ENCODE measurements around the gene CALM1.

The CALM1 gene

DNA sequence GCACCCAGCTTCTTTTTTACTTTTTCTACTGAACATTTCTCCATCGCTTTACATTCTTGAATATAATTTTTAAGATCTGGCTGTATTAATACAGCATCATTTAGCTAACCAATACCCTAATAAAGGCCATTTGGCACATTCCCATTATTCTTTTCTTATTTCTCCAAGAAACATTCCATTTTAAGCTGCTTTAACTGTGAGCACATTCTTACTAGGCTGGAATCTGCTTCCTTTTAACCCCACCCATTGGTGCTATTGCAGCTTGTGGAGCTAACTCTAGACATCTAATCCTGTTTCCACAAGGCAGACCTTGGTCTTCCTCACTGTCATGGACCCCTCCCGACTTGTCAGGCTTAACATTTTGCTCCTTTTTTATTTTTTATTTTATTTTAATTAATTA lies 15.2 kb downstream of the CALM1 start:
- DNase-seq, result no peak

DNA sequence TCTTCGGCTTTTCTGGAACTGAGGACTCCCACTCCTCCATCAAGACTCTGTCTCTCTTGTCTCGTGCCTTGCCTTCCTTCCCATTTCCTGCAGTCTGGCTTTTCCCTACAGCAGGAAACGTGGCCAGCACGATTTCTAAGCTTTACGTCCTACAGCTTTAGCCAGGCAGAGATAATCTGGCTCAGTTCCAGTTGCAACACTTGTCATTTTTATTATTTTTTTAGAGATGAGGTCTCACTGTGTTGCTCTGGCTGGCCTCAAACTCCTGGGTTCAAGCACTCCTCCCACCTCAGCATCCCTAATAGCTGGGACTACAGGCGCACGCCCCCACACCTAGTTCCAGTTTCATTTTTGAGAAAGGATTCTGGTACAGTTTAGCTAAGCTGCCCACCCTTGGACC lies 19.9 kb downstream of the CALM1 start:
- DNase-seq, result no peak

DNA sequence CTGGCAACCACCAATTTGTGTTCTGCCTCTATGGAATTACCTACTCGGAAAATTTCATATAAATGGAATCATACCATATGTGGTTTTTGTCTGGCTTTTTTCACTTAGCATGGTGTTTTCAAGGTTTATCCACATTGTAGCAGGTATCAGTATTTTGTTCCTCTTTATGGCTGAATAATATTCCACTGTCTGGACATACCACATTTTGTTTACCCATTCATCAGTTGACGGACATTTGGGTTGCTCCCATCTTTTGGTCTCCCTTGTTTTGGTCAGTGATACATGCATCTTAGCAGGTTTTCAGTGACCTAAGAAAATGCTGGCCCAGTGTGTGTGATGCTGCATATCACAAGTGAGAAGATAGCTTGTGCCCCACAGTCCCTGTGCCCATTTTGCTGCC lies 21.2 kb downstream of the CALM1 start:
- no peak for DNase-seq

GRCh38 chr14:90419200-90419599 lies 22.4 kb downstream of the CALM1 start:
- DNase-seq, result no peak

DNA sequence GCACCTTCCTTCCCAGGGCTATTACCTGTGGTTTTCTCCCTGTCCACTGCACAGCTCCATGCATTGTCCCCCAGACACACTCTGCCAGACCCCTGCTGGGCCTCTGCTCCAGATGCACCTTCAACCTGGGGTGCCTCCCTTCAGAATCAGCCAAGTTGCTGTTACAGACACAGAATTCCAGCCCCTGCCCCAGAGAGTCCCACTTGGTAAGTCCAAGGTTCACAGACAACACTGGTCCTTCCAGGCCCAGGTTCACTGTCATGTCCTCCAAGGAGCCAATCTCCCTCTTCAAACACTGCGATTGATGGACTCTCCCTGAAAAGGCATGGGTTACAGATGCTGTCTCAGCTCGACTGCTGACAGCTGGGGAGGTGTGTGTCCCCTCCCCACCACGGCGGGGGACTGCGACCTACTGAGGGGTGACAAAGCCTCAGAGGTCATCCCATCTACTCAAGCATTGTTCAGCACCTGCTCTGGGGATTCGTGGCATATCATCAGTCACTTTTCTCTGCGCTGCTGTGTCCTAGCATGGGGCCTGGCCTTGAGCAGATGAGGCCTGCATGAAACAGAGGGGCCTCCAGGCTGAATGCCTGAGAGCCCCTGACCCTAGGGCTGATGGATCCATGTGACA lies 24.3 kb downstream of the CALM1 start:
- no peak for DNase-seq

GRCh38 chr14:90421632-90422020 lies 24.8 kb downstream of the CALM1 start:
- DNase-seq, result no peak

- no peak for DNase-seq
Observed at GRCh38 chr14:90423166-90423565, 26.3 kb downstream of the CALM1 start.

DNA sequence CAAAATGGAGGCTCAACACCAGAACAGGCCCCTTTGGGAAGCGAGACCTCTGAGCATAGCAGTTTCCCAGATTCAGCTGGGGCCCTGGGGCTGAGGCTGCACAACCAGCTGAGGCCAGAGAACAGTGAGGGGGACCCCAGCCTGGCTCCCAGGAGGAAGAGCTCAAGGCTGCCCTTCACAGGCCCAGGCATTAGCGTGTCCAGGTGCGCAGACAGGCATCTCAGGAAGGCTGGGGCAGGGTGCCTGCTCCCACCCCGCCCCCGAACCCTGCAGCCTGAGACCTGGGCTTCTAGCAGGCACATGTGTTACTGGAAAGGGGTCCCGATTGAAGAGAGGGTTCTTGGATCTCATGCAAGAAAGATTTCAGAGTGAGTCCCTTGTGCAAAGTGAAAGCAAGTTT lies 27.2 kb downstream of the CALM1 start:
- DNase-seq, result no peak

DNA sequence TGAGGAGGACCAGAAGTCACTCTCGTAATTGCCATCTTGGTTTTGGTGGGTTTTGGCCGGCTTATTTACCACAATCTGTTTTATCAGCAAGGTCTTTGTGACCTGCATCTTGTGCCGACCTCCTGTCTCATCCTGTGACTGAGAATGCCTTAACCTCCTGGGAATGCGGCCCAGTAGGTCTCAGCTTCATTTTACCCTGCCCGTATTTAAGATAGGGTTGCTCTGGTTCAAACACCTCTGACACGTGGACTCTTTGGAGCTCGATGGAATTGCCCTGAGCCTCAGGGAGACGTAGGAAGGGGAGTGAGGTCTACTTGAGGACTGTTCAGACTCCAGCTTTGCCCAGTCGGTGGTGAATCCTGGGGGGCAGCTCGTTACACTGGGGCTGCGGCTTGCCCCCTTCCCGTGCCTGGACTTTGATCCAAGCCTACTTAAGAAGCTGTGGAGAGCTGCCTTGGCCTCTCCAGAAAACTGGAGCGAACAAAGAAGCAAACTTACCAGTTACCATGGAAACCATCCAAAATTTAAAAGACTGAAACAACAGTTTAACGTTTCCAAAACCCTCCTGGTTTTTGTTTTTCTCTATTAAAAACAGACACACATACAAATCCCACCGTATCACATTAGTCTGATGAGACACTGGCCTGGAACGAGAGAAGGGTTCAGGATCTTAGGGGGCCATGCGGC lies 28.0 kb downstream of the CALM1 start:
- no peak for DNase-seq

DNA sequence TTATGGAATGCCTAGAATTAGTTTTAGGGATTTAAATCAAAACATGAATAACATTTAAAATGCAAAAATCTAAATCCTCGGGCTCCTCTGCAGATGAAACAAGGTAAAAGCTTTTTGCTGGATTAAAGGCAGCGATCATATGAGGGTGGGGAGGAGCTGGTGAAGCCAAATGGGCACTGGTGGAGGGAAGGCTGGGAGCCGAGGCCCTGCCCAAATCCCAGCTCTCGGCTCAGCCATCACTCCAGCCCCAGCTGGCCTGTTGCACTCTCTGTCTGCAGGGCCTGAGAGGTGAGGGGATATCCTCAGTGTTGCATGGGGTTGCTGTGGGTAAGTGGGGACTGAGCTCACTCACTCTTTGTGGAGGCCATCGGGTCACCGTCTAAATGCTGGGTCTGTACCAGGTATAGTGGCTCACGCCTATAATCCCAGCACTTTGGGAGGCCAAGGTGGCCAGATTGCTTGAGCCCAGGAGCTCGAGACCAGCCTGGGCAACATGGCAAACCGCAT lies 28.6 kb downstream of the CALM1 start:
- DNase-seq, result no peak

DNA sequence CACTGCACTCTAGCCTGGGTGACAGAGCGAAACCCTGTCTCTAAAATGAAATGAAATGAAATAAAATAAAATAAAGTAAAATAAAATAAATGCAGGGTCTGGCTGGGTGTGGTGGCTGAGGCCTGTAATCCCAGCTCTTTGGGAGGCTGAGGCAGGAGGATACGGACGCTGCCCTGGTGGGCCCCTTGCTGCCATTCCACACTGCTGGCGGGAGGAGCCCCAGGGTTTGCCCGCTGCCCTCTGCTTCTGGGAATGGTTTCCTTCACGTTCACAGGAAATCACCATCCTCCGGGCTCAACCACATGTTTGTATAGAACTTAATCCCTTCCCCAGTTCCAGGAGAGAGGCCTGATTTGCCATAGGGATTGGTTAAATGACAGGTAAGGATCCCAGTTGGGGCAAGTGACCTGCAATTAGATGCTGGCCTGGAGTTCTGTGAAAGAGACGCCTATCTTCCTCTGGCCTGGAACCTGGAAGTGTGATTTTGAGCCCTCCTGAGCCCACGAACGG lies 29.3 kb downstream of the CALM1 start:
- no peak for DNase-seq

DNA sequence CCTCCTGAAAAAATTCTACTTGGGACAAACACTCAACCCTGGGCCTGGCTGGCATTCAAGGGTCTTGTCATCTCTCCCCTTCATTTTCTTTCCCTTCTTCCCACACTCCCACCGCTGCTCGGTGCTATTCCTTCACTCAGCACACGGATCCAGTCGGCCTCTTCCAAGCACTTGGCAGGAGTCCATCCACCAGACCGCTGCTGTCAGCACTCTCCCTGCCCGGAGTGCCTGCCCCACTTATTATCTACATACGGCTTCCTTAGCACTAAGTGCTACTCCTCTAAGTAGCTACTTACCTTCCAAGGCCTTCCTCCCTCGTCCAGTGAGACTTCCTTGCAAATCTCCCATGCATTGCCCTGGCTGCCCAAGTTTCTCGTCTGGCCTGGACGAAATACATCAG lies 29.8 kb downstream of the CALM1 start:
- DNase-seq, result no peak

DNA sequence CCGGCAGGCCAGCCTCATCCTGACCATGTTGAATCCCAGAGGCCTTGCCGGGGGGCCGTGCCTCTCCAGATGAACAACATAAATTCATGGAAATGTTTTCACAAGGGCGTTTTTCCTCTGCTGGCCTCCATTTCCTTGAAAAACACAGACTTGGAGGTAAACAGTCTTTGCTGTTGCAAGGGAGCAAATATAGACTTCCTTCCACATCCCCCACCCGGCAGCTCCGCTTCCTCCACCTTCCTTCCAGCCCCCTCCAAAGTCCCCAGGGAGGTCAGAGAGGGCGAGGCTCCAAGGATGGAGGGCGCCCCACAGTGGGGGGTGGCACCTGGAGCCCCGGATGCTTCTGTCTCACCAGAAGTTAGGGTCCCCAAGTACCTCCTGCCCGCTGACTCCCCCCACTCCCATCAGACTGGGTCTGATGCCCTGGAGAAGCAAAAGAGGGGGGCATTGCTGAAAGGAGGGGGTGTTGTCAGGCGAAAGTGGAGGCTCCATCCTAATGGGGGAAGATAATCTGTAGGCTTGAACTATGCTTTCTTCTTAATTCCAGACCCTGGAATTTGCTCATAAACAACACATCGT lies 31.1 kb downstream of the CALM1 start:
- no peak for DNase-seq

- no peak for DNase-seq
Observed at GRCh38 chr14:90428676-90429075, 31.8 kb downstream of the CALM1 start.

DNA sequence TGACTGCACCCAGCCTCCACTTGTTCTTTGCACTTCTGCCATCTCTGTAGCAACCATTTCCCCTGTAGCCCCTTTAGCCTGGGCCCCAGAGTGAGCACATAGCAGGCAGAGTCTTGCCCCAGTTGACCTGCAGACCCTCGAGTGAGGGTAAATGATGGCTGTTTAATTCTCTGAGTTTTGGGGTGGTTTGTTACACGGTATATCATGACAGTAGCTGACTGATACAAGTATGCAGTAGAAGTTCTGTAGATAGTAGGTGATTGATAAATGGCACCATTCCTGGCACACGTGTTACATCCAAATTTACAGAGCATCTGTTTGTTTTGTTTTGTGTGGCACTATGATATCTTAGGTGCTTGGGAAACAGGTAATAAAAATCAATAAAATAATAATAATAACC lies 32.4 kb downstream of the CALM1 start:
- DNase-seq, result no peak

GRCh38 chr14:90429754-90430153 lies 32.9 kb downstream of the CALM1 start:
- DNase-seq, result no peak

- no peak for DNase-seq
Observed at GRCh38 chr14:90434370-90435020, 37.7 kb downstream of the CALM1 start.

- DNase-seq, result no peak
Observed at GRCh38 chr14:90438841-90439240, 42.0 kb downstream of the CALM1 start.

- DNase-seq, result no peak
Observed at GRCh38 chr14:90440021-90440451, 43.2 kb downstream of the CALM1 start.

DNA sequence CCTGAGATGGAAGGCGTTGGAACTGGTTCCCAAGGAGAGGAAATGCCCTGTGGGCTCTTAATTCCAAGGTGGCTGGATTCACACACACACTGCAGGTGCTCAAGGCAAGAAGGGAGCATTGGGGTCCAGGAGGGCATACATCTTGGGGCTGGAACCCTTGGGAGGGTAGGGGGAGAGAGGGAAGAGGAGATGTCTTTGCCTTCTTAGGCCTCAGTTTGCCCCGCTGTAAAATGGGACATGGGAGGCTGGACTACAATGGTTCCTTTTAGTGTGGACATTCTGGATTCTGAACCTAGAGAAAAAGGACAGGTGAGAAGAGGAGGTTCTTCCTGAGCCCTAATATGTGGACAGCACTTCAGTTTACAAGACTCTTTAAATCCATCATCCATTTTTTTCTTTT lies 43.8 kb downstream of the CALM1 start:
- no peak for DNase-seq

DNA sequence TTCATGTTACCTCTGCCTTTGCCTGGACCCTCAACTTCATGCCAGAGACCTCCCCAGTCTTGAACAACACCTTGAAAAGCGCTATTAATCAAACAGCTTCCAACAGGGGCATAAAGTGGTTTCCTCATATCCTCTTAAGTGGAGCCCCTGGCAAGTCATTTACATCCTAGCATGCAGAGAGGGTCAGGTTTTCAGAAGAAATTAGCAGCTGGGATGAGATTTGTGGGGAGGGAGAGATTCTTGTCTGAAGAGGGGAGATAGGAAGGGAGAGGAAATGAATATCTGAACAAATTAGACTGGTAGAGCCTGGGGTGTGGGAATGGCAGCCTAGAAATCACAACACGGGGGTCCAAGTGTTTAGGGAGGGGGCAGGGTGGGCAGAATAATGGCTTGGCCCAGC lies 45.6 kb downstream of the CALM1 start:
- no peak for DNase-seq

DNA sequence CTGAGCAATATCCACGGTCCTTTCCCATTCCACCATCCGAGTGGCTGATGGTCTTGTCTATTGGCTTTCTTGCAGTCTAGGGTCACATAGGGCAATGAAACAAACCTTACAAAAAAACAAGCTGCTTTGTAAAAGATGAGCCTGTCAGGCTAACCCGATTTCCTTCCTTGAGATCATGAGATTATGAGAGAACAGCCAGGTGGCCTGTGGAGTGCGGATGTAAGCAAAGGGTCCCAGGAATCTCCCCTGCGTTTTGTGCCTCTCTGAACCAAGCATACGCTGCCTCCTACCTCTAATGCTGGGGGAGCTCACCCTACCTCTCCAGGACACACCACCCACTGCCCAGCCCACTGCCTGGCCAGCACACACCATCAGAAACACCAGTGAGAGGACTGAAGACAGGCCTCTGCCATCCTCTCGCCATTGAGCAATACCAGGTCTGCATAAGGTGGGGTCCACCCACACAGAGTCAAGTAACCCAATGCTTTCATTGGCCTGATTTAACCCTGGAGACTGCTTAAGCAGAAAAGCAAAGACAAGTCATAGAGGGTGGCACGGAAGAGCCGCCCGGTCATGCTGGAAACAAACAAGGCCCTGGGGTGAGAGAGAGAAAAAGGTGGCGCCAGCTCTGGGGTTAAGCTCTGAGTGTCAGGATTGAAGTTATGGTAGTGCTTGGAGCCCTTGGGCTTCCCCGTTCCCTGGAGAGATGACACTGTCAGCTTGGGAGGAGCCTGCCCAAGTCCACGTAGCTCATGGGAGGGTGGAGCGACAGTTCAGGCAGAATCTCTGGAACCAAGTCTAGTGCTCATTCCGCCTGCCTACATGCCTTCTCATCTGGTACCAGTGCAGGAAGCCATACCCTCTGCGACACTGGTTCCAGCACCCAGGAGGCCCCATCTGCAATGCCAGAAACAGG lies 46.6 kb downstream of the CALM1 start:
- DNase-seq, result no peak
